ENCODE results near the gene HSP90AB1. TPM values are rescaled to one million over a fixed set of nuclear protein-coding genes. Genes with fewer than 3 reads are reported as not detected.

The HSP90AB1 gene
- total RNA-seq, 4 donors from 2014 or later, result 105 to 371 (median 242) TPM

DNA sequence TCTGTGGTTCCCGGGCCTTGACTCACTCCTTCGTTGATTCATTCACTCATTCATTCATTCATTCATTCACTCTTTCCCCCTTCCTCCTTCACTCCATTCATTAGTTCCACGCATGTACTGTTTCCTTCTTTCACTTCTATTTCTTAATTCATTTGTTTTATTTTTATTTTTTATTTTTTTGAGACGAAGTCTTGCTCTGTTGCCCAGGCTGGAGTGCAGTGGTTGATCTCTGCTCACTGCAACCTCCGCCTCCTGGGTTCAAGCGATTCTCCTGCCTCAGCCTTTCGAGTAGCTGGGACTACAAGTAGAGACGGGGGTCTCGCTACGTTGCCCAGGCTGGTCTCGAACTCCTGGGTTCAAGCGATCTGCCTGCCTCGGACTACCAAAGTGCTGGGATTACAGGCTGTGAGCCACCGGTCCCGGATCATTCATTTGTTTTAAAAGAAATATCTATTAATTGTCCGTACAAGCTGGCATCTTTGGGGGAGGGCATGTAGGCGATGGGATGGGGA is 18.9 kb downstream of the HSP90AB1 start:
- Histone ChIP-seq H3K27me3 (peaks cover 26% of the 10 kb centered on the region), H3K27ac (peak overlapping the region; percentile 80 to 90 (median 86)), H3K9me3 (no peaks in the 10 kb centered on the region), H3K36me3 (no peaks in the 10 kb centered on the region), H3K4me1 (peaks cover 16 to 43% (median 31%) of the 10 kb centered on the region in 4 donors), H3K4me3 (peak overlapping the region in 3 of 4 donors; percentile 74 to 81 (median 78))
- 14 to 61% methylated on average over 5 to 17 of the region's 17 CpGs for WGBS, 2 donors (ENCODE audit: low coverage in 1 of 2)
- intact Hi-C loops (cut with DNase I; ENCODE audit: low total_unique reads) (no loop called here), in situ Hi-C loops (cut with MboI; ENCODE audit: low pct_ligation_motif_present in 1 of 4, low pct_unique_long_range_greater_than_20kb in 1 of 4, low sequenced_read_pairs in 3 of 4) (loop anchor here in 1 of 4 donors (10.0 kb wide), 1 partner anchor 69 kb away; no protein-coding TSS in a partner anchor)
- TF ChIP-seq, protein P1, sequence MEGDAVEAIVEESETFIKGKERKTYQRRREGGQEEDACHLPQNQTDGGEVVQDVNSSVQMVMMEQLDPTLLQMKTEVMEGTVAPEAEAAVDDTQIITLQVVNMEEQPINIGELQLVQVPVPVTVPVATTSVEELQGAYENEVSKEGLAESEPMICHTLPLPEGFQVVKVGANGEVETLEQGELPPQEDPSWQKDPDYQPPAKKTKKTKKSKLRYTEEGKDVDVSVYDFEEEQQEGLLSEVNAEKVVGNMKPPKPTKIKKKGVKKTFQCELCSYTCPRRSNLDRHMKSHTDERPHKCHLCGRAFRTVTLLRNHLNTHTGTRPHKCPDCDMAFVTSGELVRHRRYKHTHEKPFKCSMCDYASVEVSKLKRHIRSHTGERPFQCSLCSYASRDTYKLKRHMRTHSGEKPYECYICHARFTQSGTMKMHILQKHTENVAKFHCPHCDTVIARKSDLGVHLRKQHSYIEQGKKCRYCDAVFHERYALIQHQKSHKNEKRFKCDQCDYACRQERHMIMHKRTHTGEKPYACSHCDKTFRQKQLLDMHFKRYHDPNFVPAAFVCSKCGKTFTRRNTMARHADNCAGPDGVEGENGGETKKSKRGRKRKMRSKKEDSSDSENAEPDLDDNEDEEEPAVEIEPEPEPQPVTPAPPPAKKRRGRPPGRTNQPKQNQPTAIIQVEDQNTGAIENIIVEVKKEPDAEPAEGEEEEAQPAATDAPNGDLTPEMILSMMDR (IDR thresholded peaks at IDR 0.05), result no peak
- no peak for TF ChIP-seq POLR2AphosphoS5 (IDR thresholded peaks at IDR 0.05)
- TF ChIP-seq EP300 (IDR thresholded peaks at IDR 0.05; ENCODE audit: low read depth), result no peak
- TF ChIP-seq POLR2A (IDR thresholded peaks at IDR 0.05), result no peak
- no peak for DNase-seq

DNA sequence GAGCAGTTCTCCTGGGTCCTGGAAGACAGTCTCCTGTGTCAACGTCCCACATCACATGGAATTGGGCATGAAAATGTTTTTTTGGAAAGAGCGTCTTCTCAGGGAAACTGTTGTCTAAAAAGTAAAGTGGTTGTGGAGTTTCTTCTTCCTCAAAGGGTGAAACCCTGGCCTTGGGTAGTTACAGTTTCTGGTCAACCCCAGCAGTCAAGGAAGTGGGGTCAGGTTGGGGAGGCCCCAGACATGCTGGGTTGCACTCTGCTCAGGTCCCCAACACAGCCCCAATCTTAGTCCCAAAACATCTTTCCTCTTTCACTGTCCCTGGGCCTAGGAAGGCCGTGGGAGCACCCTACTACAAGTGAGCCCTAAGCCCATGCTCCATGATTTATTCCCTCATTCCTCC is 19.4 kb downstream of the HSP90AB1 start:
- no peak for DNase-seq
- Histone ChIP-seq H3K27ac (peak overlapping the region in 1 of 4 donors; percentile 90), H3K4me1 (peaks cover 16 to 43% (median 31%) of the 10 kb centered on the region in 4 donors), H3K4me3 (no peak overlapping the region), H3K9me3 (no peaks in the 10 kb centered on the region), H3K36me3 (no peaks in the 10 kb centered on the region), H3K27me3 (peaks cover 32% of the 10 kb centered on the region)
- intact Hi-C loops (cut with DNase I; ENCODE audit: low total_unique reads) (no loop called here), in situ Hi-C loops (cut with MboI; ENCODE audit: low pct_ligation_motif_present in 1 of 4, low pct_unique_long_range_greater_than_20kb in 1 of 4, low sequenced_read_pairs in 3 of 4) (loop anchor here in 1 of 4 donors (10.0 kb wide), 1 partner anchor 68 kb away; no protein-coding TSS in a partner anchor)
- 65 to 70% methylated on average over 3 of the region's 3 CpGs for WGBS, 2 donors (ENCODE audit: low coverage in 1 of 2)
- TF ChIP-seq POLR2A (IDR thresholded peaks at IDR 0.05) (no peak), POLR2AphosphoS5 (IDR thresholded peaks at IDR 0.05) (no peak), EP300 (IDR thresholded peaks at IDR 0.05; ENCODE audit: low read depth) (no peak)
- TF ChIP-seq, protein P1 (IDR thresholded peaks at IDR 0.05), result no peak

DNA sequence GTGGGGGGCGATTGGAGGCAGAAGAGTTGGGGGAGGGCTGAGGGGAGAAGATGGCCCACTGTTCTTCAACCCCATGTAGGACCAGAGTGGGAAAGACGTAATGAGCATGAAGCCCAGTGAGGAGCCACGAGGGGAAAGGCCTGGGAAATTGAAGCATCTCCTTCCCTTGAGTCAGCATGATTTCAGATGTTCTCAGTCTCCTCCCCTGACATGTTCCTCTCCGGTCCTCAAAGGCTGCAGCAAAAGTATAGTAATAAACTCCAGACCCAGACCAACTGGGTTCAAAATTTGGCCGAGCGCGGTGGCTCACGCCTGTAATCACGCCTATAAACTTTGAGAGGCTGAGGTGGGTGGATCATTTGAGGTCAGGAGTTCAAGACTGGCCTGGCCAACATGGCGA is 20.4 kb downstream of the HSP90AB1 start:
- Histone ChIP-seq H3K9me3 (no peaks in the 10 kb centered on the region), H3K27me3 (peaks cover 41% of the 10 kb centered on the region), H3K4me3 (no peak overlapping the region), H3K4me1 (peaks cover 16 to 39% (median 30%) of the 10 kb centered on the region in 4 donors), H3K27ac (no peak overlapping the region), H3K36me3 (no peaks in the 10 kb centered on the region)
- 26 to 55% methylated on average over 8 to 10 of the region's 10 CpGs for whole genome bisulfite sequencing, 2 donors (ENCODE audit: low coverage in 1 of 2)
- in situ Hi-C loops (cut with MboI; ENCODE audit: low pct_ligation_motif_present in 1 of 4, low pct_unique_long_range_greater_than_20kb in 1 of 4, low sequenced_read_pairs in 3 of 4), result loop anchor here in 1 of 4 donors (10.0 kb wide), 1 partner anchor 68 kb away; no protein-coding TSS in a partner anchor
- no peak for DNase-seq
- TF ChIP-seq POLR2AphosphoS5 (IDR thresholded peaks at IDR 0.05) (no peak), POLR2A (IDR thresholded peaks at IDR 0.05) (no peak), EP300 (IDR thresholded peaks at IDR 0.05; ENCODE audit: low read depth) (no peak)
- TF ChIP-seq, protein P1 (IDR thresholded peaks at IDR 0.05), result no peak
- intact Hi-C loops (cut with DNase I; ENCODE audit: low total_unique reads), result no loop called here

DNA sequence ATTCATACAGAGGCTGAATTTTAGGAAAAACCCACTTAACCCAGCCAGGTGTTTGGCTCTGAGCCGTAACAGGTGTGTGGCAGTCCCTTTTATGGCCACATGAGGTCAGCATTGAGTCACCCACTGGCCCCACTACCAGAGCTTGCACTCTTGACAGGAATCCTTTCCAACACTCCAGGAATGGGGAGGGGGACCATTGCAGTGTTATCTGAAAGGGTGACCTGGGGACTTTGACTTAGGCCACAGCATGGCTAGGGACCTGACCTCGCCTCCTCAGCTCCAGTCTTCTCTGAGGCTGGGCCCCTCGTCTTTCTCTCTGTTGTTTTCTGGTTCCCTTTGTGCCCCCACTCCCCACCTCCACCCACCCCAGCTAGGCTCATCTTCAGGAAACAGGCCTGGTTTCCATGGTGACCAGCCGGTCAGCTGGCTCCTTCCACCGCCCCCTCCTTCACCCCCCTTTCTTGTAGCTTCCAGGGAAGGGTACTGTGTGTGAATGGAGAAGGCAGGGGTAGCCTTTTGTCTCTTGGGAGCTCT is 21.3 kb downstream of the HSP90AB1 start:
- Histone ChIP-seq H3K9me3 (no peaks in the 10 kb centered on the region), H3K27me3 (peaks cover 50% of the 10 kb centered on the region), H3K4me1 (peaks cover 9 to 29% (median 23%) of the 10 kb centered on the region in 4 donors), H3K36me3 (no peaks in the 10 kb centered on the region), H3K27ac (no peak overlapping the region), H3K4me3 (no peak overlapping the region)
- TF ChIP-seq POLR2A (IDR thresholded peaks at IDR 0.05), result no peak
- TF ChIP-seq, protein P1 (IDR thresholded peaks at IDR 0.05), result peak; percentile 86 to 96 (median 89)
- intact Hi-C loops (cut with DNase I; ENCODE audit: low total_unique reads) (no loop called here), in situ Hi-C loops (cut with MboI; ENCODE audit: low pct_ligation_motif_present in 1 of 4, low pct_unique_long_range_greater_than_20kb in 1 of 4, low sequenced_read_pairs in 3 of 4) (loop anchor here in 1 of 4 donors (10.0 kb wide), 1 partner anchor 67 kb away; no protein-coding TSS in a partner anchor)
- WGBS, 2 donors (ENCODE audit: low coverage in 1 of 2), result 24% methylated on average over 5 of the region's 5 CpGs; no CpG with 5 or more reads in 1 of the 2 donors
- DNase-seq, result peak; percentile 71
